Neural progenitor cell (in vitro differentiated cells): ENCODE results near the gene SSTR4. TPM values are rescaled to one million over a fixed set of nuclear protein-coding genes. Genes with fewer than 3 reads are reported as not detected.
"Not testable (repeated sequence)": the region's sequence is repeated elsewhere in the genome, so short reads cannot be mapped to it uniquely, and the experiment has no call there.

ENCODE experiments used
- DNase-seq: peaks from one replicate; pipeline ENCODE4 v3.0.0-alpha.2; 2016; ENCODE audit warnings: low spot score
- H2AFZ ChIP-seq: fragments of 200-600 bp; sonication (generic); replicated peaks from 2 replicates; pipeline ENCODE4 v1.6.1; 2016; ENCODE audit warnings: antibody characterized with exemption
- H3F3A ChIP-seq: fragments of 200-600 bp; sonication (generic); 2 replicates; pipeline ENCODE4 v1.6.1; 2016; ENCODE audit warnings: antibody characterized with exemption, low read depth
- H3K27ac ChIP-seq: fragments of 200-600 bp; sonication (generic); 2 replicates; pipeline ENCODE4 v1.5.1; 2016; ENCODE audit warnings: mild to moderate bottlenecking
- H3K27me3 ChIP-seq: fragments of 200-600 bp; sonication (generic); 2 replicates; pipeline ENCODE4 v1.6.1; 2016; ENCODE audit warnings: mild to moderate bottlenecking, moderate library complexity
- H3K36me3 ChIP-seq: fragments of 200-600 bp; sonication (generic); 2 replicates; pipeline ENCODE4 v1.5.1; 2016
- H3K4me1 ChIP-seq: fragments of 200-600 bp; sonication (generic); 2 replicates; pipeline ENCODE4 v1.6.1; 2016; ENCODE audit warnings: mixed run types
- H3K4me2 ChIP-seq: fragments of 200-600 bp; sonication (generic); 2 replicates; pipeline ENCODE4 v1.6.1; 2016
- H3K4me3 ChIP-seq: fragments of 200-600 bp; sonication (generic); 2 replicates; pipeline ENCODE4 v1.5.1; 2016
- H3K79me2 ChIP-seq: fragments of 200-600 bp; sonication (generic); 2 replicates; pipeline ENCODE4 v1.6.1; 2016; ENCODE audit warnings: low read depth
- H3K9ac ChIP-seq: fragments of 200-600 bp; sonication (generic); 2 replicates; pipeline ENCODE4 v1.6.1; 2016
- H3K9me3 ChIP-seq: fragments of 200-600 bp; sonication (generic); 2 replicates; pipeline ENCODE4 v1.5.1; 2016; ENCODE audit warnings: low read depth
- H4K20me1 ChIP-seq: fragments of 200-600 bp; sonication (generic); 2 replicates; pipeline ENCODE4 v1.6.1; 2016; ENCODE audit warnings: low read depth
- H3K27ac Mint-ChIP-seq: 3 replicates; pipeline ENCODE4 v1.8.0; 2021; ENCODE audit warnings: mixed read lengths
- H3K27me3 Mint-ChIP-seq: 2 replicates; pipeline ENCODE4 v1.8.0; 2022; ENCODE audit warnings: low read depth, mild to moderate bottlenecking, inconsistent platforms, moderate library complexity, mixed read lengths; ENCODE audit not compliant: insufficient read depth
- H3K36me3 Mint-ChIP-seq: 3 replicates; pipeline ENCODE4 v1.8.0; 2021; ENCODE audit warnings: mixed read lengths
- H3K4me1 Mint-ChIP-seq: 3 replicates; pipeline ENCODE4 v1.8.0; 2021; ENCODE audit warnings: mixed read lengths
- H3K4me3 Mint-ChIP-seq: 3 replicates; pipeline ENCODE4 v1.8.0; 2021; ENCODE audit warnings: mild to moderate bottlenecking, moderate library complexity, mixed read lengths
- H3K9me3 Mint-ChIP-seq: 3 replicates; pipeline ENCODE4 v1.8.0; 2020; ENCODE audit warnings: mixed read lengths
- EZH2 ChIP-seq: fragments of 200-600 bp; sonication (generic); IDR thresholded peaks from 2 replicates; pipeline ENCODE4 v1.6.1; 2017; ENCODE audit warnings: antibody characterized with exemption, mild to moderate bottlenecking, moderate library complexity
- EZH2phosphoT487 ChIP-seq: fragments of 200-600 bp; sonication (generic); IDR thresholded peaks from 2 replicates; pipeline ENCODE4 v1.6.1; 2017; ENCODE audit warnings: antibody characterized with exemption
- total RNA-seq: library from RNA; depleted of rRNA; stranded (reverse); fragments of >200 nt; gene quantifications from 2 replicates; pipeline ENCODE4 v1.2.3, GENCODE V29; 2015; ENCODE audit warnings: low replicate concordance
- TF ChIP-seq, protein P1 (sequence below): fragments of 200-600 bp; sonication (generic); IDR thresholded peaks from 2 replicates; pipeline ENCODE4 v1.5.1; 2017; ENCODE audit warnings: antibody characterized with exemption, mild to moderate bottlenecking

The SSTR4 gene
- total RNA-seq, 1 donor from 2014 or later, result not detected

GRCh38 chr20:23024701-23025100 is 10.4 kb upstream of the SSTR4 start:
- no peak overlapping the region for H3K4me3 ChIP-seq
- Mint-ChIP-seq H3K4me3 (no peak overlapping the region), H3K36me3 (no peaks in the 10 kb centered on the region), H3K27ac (no peak overlapping the region), H3K27me3 (peaks cover 7% of the 10 kb centered on the region), H3K4me1 (peaks cover 2% of the 10 kb centered on the region), H3K9me3 (no peaks in the 10 kb centered on the region)
- no peak overlapping the region for H2AFZ ChIP-seq
- TF ChIP-seq, protein P1, sequence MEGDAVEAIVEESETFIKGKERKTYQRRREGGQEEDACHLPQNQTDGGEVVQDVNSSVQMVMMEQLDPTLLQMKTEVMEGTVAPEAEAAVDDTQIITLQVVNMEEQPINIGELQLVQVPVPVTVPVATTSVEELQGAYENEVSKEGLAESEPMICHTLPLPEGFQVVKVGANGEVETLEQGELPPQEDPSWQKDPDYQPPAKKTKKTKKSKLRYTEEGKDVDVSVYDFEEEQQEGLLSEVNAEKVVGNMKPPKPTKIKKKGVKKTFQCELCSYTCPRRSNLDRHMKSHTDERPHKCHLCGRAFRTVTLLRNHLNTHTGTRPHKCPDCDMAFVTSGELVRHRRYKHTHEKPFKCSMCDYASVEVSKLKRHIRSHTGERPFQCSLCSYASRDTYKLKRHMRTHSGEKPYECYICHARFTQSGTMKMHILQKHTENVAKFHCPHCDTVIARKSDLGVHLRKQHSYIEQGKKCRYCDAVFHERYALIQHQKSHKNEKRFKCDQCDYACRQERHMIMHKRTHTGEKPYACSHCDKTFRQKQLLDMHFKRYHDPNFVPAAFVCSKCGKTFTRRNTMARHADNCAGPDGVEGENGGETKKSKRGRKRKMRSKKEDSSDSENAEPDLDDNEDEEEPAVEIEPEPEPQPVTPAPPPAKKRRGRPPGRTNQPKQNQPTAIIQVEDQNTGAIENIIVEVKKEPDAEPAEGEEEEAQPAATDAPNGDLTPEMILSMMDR, result no peak
- no peak for TF ChIP-seq EZH2
- TF ChIP-seq EZH2phosphoT487, result no peak
- H3F3A ChIP-seq, result no peaks in the 10 kb centered on the region
- no peaks in the 10 kb centered on the region for H3K79me2 ChIP-seq
- no peak for DNase-seq
- H3K36me3 ChIP-seq, result no peaks in the 10 kb centered on the region
- H3K27ac ChIP-seq, result no peak overlapping the region
- no peak overlapping the region for H3K4me2 ChIP-seq
- H3K9me3 ChIP-seq, result no peaks in the 10 kb centered on the region
- H3K4me1 ChIP-seq, result peaks cover 11% of the 10 kb centered on the region
- no peaks in the 10 kb centered on the region for H3K27me3 ChIP-seq
- no peaks in the 10 kb centered on the region for H4K20me1 ChIP-seq
- H3K9ac ChIP-seq, result no peak overlapping the region

DNA sequence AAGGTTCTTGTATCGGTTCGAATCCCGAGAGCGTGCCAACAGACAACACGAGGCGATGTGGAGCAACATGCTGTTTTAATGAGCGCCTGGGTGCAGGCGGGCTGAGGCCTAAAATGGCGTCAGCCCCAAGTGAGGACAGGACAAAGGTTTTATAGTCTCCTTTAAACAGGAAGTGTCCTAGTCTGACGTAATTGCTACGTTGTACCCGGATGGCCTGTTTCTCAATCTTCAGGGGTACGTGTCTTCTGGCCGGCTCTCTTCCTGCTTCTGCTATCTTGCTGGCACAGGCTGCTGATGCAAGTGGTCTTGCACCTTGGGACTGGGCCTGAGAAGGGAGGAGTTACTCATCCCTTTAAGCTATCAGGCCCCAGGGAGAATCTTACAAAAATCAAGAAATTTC is 9.6 kb upstream of the SSTR4 start:
- not testable (repeated sequence) for H3F3A ChIP-seq, H3K4me3 Mint-ChIP-seq, H4K20me1 ChIP-seq, H3K36me3 ChIP-seq, H3K27me3 ChIP-seq, H3K27ac Mint-ChIP-seq, H3K4me2 ChIP-seq, DNase-seq, H3K27me3 Mint-ChIP-seq, H3K36me3 Mint-ChIP-seq, H3K79me2 ChIP-seq, H3K4me1 ChIP-seq, H3K9me3 Mint-ChIP-seq, H3K4me1 Mint-ChIP-seq, H3K9me3 ChIP-seq, H2AFZ ChIP-seq, H3K4me3 ChIP-seq, H3K27ac ChIP-seq, H3K9ac ChIP-seq

DNA sequence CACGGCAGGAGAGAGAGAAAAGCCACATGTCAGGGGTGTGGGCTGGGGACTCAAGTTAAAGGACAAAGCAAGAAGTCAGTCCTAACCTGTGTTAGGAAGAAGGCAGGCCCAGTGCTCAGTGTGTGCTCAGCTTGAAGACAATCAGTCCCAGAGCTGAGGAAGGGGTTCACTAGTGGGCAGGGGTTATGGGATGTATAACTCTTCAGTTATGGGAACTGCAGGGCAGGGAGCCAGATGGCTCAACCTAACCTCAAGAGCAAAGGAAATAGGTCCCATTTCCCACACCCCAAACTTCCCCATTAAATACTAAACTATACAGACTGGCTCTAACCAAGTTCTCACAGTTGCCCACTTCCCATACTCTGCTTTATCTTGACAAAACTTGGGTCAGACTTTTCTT is 7.4 kb upstream of the SSTR4 start:
- Histone ChIP-seq H3K27me3 (peaks cover 11% of the 10 kb centered on the region), H3K4me3 (no peak overlapping the region), H4K20me1 (no peaks in the 10 kb centered on the region), H3K9me3 (no peaks in the 10 kb centered on the region), H3K27ac (no peak overlapping the region), H3K9ac (no peak overlapping the region), H3F3A (no peaks in the 10 kb centered on the region), H2AFZ (no peak overlapping the region), H3K4me2 (no peak overlapping the region), H3K36me3 (no peaks in the 10 kb centered on the region), H3K4me1 (no peaks in the 10 kb centered on the region), H3K79me2 (no peaks in the 10 kb centered on the region)
- H3K27me3 Mint-ChIP-seq, result peaks cover 6% of the 10 kb centered on the region
- H3K9me3 Mint-ChIP-seq, result no peaks in the 10 kb centered on the region
- no peak overlapping the region for H3K4me3 Mint-ChIP-seq
- H3K36me3 Mint-ChIP-seq, result no peaks in the 10 kb centered on the region
- TF ChIP-seq EZH2 (no peak), EZH2phosphoT487 (no peak)
- TF ChIP-seq, protein P1, result no peak
- peaks cover 2% of the 10 kb centered on the region for H3K4me1 Mint-ChIP-seq
- no peak overlapping the region for H3K27ac Mint-ChIP-seq
- DNase-seq, result no peak

DNA sequence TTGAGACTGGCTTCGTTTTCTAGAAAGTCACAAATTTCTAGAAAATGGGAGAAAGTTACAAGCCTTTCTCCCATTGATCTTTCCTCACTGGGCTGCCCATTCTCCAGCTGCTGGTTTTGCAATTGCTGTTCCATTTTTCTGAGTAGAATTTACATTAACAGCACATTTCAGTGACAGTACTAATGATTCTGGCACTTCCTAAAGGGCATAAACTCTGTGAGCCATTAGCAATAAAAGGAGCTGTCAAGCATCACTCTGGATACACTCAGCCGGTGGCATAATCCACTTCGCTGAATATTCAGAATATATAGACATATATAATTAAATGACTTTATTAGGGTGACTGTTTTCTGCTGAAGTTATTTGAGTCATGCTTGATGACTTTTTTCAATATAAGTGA is 6.7 kb upstream of the SSTR4 start:
- H3K4me3 Mint-ChIP-seq, result no peak overlapping the region
- peaks cover 9% of the 10 kb centered on the region for H3K27me3 Mint-ChIP-seq

More for the DNA sequence above, 6.7 kb upstream of the SSTR4 start:
- Histone ChIP-seq H3K4me1 (no peaks in the 10 kb centered on the region), H3K36me3 (no peaks in the 10 kb centered on the region), H4K20me1 (no peaks in the 10 kb centered on the region), H3K27me3 (peaks cover 18% of the 10 kb centered on the region), H3K9ac (no peak overlapping the region), H3K4me3 (no peak overlapping the region), H3K4me2 (no peak overlapping the region), H2AFZ (no peak overlapping the region), H3F3A (no peaks in the 10 kb centered on the region), H3K9me3 (no peaks in the 10 kb centered on the region), H3K79me2 (no peaks in the 10 kb centered on the region), H3K27ac (no peak overlapping the region)
- TF ChIP-seq EZH2phosphoT487 (no peak), EZH2 (no peak)
- TF ChIP-seq, protein P1, result no peak
- H3K9me3 Mint-ChIP-seq, result no peaks in the 10 kb centered on the region
- no peaks in the 10 kb centered on the region for H3K36me3 Mint-ChIP-seq
- no peak for DNase-seq
- no peaks in the 10 kb centered on the region for H3K4me1 Mint-ChIP-seq
- no peak overlapping the region for H3K27ac Mint-ChIP-seq
